NCI-H128 (cell line): ENCODE measurements around the gene PALLD.

Experiments used
- DNase-seq: peaks from one replicate; lab custom pipeline; 2025; ENCODE audit not compliant: unreplicated experiment; lab: John Stamatoyannopoulos, UW

Gene PALLD

DNA sequence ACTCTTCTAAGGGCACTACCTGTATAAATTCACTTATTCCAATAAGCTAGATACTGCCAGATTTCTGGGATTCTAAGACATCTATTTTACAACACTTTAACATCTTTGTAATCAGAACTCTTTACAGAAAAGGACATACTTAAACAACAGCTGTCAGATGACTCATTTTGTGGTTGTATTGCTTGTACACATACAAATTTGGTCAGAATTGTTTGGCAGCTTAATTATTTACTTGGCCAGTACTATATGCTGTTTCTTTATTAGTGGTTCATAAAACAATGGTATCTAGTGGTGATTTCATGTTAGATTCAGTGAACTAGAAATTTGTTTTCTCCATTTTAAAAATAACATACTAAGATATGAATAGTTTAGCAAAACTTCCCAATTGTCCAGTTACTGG lies 27.2 kb downstream of the PALLD start:
- DNase-seq = no peak

DNA sequence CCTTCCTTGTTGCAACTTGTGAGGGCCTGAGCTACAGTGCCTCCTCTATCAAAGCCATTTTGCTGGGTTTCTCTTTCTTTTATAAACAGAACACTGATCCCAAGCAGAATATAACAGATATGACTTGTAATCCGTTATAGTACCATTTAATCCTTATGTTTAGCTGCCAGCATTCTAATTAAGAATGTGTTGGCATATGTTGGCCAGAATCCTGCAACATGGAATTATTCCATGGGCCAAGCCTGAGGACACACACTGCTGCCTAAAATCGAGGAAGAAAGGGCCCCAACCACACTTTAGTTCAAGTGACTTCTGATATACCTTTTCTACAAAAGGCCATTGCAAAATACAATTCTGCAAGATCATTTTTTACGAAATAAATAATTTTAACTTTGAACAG lies 28.0 kb downstream of the PALLD start:
- no peak for DNase-seq

DNA sequence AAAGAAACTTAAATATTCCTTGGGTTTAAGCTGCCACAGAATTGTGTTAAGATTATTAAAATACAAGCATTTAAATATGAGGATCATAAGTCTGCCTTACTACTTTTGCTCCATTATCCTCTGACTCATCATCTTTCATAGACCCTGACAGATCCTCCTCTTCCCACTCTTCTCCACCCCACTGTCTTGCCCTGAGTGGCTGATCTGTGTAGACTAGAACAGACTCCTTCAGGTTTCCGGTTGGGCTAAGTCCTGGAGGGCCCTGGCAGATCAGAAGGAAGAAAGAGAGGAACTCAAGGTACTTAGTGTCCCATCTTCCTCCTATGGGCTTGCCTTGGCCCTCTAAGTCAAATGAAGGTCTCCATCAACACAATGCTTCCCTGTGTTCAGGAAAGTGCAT lies 30.7 kb downstream of the PALLD start:
- no peak for DNase-seq

- no peak for DNase-seq
Observed at GRCh38 chr4:168528131-168528949, 31.5 kb downstream of the PALLD start.

GRCh38 chr4:168529257-168529656 lies 32.4 kb downstream of the PALLD start:
- DNase-seq = no peak

GRCh38 chr4:168531305-168531704 lies 34.5 kb downstream of the PALLD start:
- DNase-seq = no peak

DNA sequence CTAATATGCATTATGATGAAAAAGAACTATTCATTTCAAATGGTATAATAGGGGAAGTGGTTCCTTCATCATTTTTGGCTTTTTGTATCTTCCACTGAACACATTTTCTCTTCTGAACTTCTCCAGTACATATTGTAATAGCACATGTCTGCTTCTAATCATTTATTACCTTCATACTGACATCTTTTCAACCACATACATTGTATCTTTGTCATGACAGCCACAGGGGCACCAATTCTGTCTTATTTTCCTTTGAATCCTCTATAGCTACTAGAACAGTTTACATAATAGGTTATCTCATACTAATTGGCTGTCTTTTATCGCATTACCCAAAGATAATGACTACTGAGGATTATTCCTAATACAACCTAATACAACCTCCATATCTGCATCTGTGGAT lies 37.7 kb downstream of the PALLD start:
- DNase-seq = no peak

DNA sequence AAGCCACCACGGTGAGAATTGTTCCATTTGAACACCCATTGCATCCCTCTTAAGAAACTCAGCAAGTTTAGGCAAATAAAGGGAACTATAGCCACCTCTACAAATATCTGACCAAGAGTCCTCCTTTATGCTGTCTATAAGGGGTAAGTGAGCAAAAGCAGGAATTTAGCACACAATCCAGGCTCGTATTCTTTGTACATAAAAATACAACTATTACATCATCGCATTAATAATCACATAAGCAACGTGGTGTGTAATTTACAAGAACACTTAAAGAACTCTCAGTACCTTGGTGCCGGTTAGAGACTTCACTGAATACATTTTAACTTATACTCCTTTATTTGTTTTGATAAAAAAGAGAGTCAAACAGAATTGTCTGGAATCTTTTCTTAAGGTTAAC lies 38.8 kb downstream of the PALLD start:
- no peak for DNase-seq

DNA sequence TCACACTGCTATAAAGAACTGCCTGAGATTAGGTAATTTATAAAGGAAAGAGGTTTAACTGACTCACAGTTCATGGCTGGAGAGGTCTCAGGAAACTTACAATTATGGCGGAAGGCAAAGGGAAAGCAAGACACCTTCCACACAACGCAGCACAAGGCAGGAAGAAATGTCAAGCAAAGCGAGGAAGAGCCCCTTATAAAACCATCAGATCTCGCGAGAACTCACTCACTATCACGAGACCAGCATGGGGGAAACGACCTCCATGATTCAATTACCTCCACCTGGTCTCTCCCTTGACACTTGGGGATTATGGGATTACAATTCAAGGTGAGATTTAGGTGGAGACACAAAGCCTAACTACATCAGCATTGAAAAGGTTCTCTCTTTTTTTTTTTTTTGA lies 39.6 kb downstream of the PALLD start:
- DNase-seq = no peak

DNA sequence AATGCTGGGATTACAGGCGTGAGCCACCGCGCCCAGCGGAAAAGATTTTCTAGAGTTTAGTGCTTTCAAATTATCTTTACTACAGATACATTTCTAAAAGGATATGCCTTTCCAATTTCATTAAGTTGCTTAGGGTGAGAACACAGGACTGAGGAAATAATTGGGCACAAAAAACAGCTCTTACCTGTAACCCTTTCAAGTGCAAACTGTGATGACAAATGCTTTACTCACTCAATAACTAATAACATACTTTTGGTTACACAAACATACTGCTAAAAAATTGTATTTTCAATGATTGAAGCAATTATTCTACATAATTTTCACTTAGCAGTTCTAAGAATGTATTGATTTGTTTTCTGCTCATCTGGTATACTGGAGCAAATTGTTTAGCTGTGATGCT lies 40.2 kb downstream of the PALLD start:
- no peak for DNase-seq

DNA sequence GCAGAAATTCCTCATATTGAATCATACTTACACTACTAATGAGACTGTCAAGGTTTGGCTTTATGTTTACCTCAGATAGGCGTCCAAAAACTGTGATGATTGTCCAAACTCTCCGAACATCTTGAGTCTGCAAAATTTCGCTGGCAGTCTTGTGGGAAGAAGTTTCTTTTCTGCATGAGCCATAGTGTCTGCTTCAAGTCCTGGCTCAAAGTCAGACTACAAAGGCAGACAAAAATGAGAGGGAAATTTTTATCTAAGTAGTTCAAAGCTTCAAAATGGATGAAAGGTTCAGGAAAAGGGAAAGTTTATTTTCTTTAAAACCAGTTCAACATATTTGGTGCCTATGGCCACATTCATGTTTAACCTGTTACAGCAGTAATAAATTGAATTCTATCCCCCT lies 40.7 kb downstream of the PALLD start:
- DNase-seq = no peak

DNA sequence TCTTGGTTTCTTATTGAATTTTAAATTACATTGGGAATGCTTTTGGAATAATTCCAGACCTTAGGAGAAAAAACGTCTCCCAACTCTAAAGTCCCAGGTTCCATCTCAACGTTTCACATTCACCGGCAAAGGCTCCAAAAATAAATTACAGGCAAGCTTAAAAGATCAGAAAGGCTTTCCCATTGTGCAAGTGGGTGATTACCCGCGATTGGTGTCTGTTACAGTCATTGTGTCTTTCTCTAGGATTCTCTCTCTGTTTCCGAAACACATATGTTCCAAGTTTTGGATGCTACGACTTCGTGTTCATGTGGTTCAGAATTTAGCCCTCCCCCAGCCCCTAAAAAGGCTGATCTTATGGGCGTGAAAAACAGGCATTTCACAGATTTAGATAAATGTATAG lies 41.8 kb downstream of the PALLD start:
- DNase-seq = no peak

DNA sequence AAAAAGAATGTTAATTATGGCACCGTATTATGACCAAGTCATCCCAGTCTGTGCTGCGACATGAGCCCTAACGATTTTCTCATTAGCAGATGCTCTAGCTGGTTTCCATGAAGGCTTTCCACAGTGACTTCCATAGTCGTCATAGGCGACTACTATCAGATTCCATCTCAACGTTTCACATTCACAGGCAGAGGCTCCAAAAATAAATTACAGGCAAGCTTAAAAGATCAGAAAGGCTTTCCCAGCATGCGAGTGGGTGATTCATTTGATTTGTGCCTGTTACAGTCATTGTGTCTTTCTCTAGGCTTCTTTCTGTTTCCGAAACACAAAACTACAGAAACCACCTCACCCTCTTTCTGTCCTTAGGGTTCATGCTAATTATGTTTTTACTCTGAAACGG lies 43.2 kb downstream of the PALLD start:
- no peak for DNase-seq

DNA sequence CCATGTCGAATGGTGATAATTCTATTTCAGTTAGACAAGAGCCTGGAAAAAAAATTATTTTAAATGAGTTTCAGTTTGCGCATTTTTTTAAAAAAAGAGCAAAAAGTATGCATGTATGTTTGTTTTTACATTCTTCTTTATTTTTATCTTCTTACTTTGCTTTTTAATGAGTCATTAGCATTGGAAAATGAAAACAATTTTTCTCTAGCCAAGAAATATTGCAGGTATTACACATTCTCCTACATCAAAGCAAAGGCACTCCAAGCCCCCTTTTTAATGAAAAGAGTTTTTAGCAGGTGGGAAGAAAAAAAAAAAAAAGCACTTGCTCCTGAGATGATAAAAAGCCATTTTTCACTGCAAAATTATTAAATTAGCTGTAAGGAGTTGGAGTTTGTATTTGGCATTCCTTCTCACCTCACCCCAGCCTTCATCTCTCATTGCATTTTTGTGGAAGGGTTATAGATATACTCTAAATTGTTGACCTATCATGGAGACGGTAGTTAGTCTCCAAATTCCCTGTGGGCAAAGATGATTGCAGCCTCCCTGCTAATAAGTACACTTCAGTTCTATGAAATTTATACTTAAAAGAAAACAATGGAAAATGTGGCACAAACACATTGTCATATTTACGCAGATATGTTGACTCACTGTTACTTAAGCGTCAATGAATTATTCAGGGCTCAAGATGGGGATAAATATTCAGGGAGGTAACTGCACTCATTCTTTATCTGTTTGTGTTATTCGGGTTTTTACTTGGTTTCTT lies 43.8 kb downstream of the PALLD start:
- no peak for DNase-seq

DNA sequence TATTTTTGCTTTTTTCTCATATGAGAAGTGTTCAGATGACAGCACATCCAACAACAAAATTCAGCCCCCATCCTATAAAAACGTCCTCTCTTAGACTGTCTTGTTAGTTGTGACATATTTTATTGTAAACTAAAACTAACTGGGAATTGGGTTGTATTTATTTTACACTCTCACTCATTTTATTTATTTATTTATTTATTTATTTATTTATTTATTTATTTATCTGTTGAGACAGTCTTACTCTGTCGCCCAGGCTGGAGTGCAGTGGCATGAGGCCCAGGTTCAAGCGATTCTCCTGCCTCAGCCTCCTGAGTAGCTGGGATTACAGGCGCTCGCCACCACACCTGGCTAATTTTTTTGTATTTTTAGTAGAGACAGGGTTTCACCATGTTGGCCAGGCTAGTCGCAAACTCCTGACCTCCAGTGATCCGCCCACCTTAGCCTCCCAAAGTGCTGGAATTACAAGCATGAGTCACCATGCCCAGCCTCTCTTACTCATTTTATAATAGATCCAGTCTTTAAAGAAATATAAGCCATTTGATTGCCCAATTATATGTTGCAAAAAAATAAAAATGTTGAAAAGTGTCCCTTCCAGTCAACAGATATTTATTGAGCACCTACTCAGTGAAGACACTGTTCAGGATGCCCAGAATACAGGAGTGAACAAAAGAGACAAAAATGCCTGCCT lies 44.6 kb downstream of the PALLD start:
- no peak for DNase-seq

- DNase-seq = no peak
Observed at GRCh38 chr4:168549143-168549542, 52.3 kb downstream of the PALLD start.

DNA sequence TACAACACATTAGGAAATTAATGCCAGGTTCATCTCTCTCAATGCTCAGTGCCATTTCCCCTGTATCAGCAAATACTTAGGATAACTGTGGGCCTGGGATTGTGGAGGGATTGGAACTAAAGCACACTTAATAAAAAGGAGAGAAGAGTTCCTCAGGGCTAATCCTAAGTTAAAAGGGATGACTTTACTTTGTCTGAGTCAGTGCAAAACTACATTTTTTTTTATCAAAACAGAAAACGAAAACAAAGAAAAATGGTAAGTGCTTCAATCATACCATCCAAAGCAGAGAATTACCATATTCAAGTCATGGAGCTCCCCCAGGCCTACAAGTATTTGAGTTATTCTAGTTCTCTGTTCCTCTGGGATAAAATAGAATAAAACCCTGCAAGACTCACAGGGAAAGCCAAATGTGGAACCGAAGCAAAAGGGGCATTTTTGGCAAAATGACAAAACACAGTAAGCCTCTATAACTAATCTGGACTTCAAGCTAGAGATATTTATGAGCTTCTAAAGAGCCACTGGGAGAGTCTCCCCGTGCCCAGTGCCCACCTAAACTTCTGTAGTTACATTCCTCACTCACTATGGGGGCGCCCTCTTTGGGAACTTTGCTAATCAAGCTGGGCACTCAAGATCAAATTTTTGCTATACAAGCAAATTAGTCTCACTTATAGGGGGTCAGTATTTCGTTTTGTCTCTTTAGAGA lies 53.4 kb downstream of the PALLD start:
- DNase-seq = no peak

- no peak for DNase-seq
Observed at GRCh38 chr4:168551211-168551610, 54.4 kb downstream of the PALLD start.

GRCh38 chr4:168551945-168552695 lies 55.3 kb downstream of the PALLD start:
- DNase-seq = no peak

- DNase-seq = no peak
Observed at GRCh38 chr4:168553714-168554370, 57.0 kb downstream of the PALLD start.
